Liver (tissue), 9 donors: ENCODE measurements around the gene FAP. TPM values are rescaled to one million over a fixed set of nuclear protein-coding genes. Genes with fewer than 3 reads are reported as not detected.

Experiments used
- DNase-seq: peaks from one replicate; pipeline ENCODE4 v3.0.0-alpha.2; 2017; ENCODE audit warnings: low spot score
- H3K27ac ChIP-seq, 2 donors: one replicate each; pipeline ENCODE4 v1.7.0; 2013; ENCODE audit warnings: inconsistent platforms in 2 of 2, low read length in 2 of 2, control low read depth in 1 of 2, low read depth in 1 of 2, mild to moderate bottlenecking in 1 of 2
- H3K27me3 ChIP-seq, 4 donors: one replicate each; pipeline versions ENCODE4 v1.6.1 to v1.7.0; 2013; ENCODE audit warnings: low read length in 3 of 4, inconsistent platforms in 1 of 4, mild to moderate bottlenecking in 1 of 4, moderate library complexity in 1 of 4; ENCODE audit not compliant: control insufficient read depth in 4 of 4, insufficient read depth in 4 of 4
- H3K36me3 ChIP-seq, 4 donors: one replicate each; pipeline versions ENCODE4 v1.6.1 to v1.7.0; 2013; ENCODE audit warnings: low read length in 3 of 4, mild to moderate bottlenecking in 3 of 4, low read depth in 1 of 4, moderate library complexity in 1 of 4; ENCODE audit not compliant: control insufficient read depth in 4 of 4, insufficient read depth in 3 of 4
- H3K4me1 ChIP-seq, 4 donors: one replicate each; pipeline versions ENCODE4 v1.6.1 to v1.7.0; 2013; ENCODE audit warnings: low read length in 3 of 4, mild to moderate bottlenecking in 3 of 4, moderate library complexity in 1 of 4; ENCODE audit not compliant: control insufficient read depth in 4 of 4, insufficient read depth in 4 of 4
- H3K4me3 ChIP-seq, 3 donors: one replicate each; pipeline versions ENCODE4 v1.6.1 to v1.7.0; 2013; ENCODE audit warnings: low read length in 3 of 3, control low read depth in 1 of 3, low read depth in 1 of 3, mild to moderate bottlenecking in 1 of 3
- H3K9ac ChIP-seq, 2 donors: one replicate each; pipeline ENCODE4 v1.7.0; 2013; ENCODE audit warnings: low read length in 2 of 2, mild to moderate bottlenecking in 2 of 2, moderate library complexity in 2 of 2, control low read depth in 1 of 2, low read depth in 1 of 2
- H3K9me3 ChIP-seq, 4 donors: one replicate each; pipeline versions ENCODE4 v1.6.1 to v1.7.0; 2013; ENCODE audit warnings: low read length in 3 of 4; ENCODE audit not compliant: control insufficient read depth in 4 of 4
- ATF3 ChIP-seq: IDR thresholded peaks from 2 replicates; pipeline ENCODE4 v1.6.1; 2016; ENCODE audit warnings: antibody characterized with exemption
- CTCF ChIP-seq: fragments of 150-350 bp; IDR thresholded peaks from 2 replicates; pipeline ENCODE4 v1.5.1; 2017; ENCODE audit warnings: improper control_type of control experiment, low read depth, low read length; ENCODE audit not compliant: missing input control
- EGR1 ChIP-seq, 2 donors: IDR thresholded peaks; 2 replicates each; pipeline ENCODE4 v1.6.1; 2016 to 2018; ENCODE audit warnings: antibody characterized with exemption in 2 of 2, low read depth in 2 of 2
- FOXA1 ChIP-seq: IDR thresholded peaks from 2 replicates; pipeline ENCODE4 v1.6.1; 2016; ENCODE audit warnings: antibody characterized with exemption
- FOXA2 ChIP-seq: IDR thresholded peaks from 2 replicates; pipeline ENCODE4 v1.6.1; 2016; ENCODE audit warnings: antibody characterized with exemption
- GABPA ChIP-seq, 2 donors: IDR thresholded peaks in 1 of 2; conservative IDR thresholded peaks in 1 of 2; 2 replicates each; pipeline ENCODE4 v1.6.1; 2016; ENCODE audit warnings: antibody characterized with exemption in 2 of 2, mild to moderate bottlenecking in 1 of 2, moderate library complexity in 1 of 2
- HNF4A ChIP-seq, 2 donors: conservative IDR thresholded peaks; 2 replicates each; pipeline ENCODE4 v1.6.1; 2016; ENCODE audit warnings: antibody characterized with exemption in 2 of 2, mild to moderate bottlenecking in 2 of 2
- HNF4G ChIP-seq: IDR thresholded peaks from 2 replicates; pipeline ENCODE4 v1.6.1; 2016; ENCODE audit warnings: antibody characterized with exemption
- JUND ChIP-seq, 2 donors: IDR thresholded peaks; 2 replicates each; pipeline ENCODE4 v1.6.1; 2016; ENCODE audit warnings: antibody characterized with exemption in 2 of 2
- MAX ChIP-seq: IDR thresholded peaks from 2 replicates; pipeline ENCODE4 v1.6.1; 2016; ENCODE audit warnings: antibody characterized with exemption
- NR2F2 ChIP-seq: IDR thresholded peaks from 2 replicates; pipeline ENCODE4 v1.6.1; 2016; ENCODE audit warnings: antibody characterized with exemption
- RAD21 ChIP-seq, 2 donors: IDR thresholded peaks; 2 replicates each; pipeline ENCODE4 v1.6.1; 2016; ENCODE audit warnings: antibody characterized with exemption in 2 of 2, mild to moderate bottlenecking in 2 of 2
- REST ChIP-seq: IDR thresholded peaks from 2 replicates; pipeline ENCODE4 v1.6.1; 2016; ENCODE audit warnings: antibody characterized with exemption, mild to moderate bottlenecking
- RXRA ChIP-seq, 2 donors: IDR thresholded peaks; 2 replicates each; pipeline ENCODE4 v1.6.1; 2017 to 2018; ENCODE audit warnings: antibody characterized with exemption in 2 of 2, mild to moderate bottlenecking in 1 of 2
- SP1 ChIP-seq: IDR thresholded peaks from 2 replicates; pipeline ENCODE4 v1.6.1; 2018; ENCODE audit warnings: antibody characterized with exemption, mild to moderate bottlenecking
- TAF1 ChIP-seq: conservative IDR thresholded peaks from 2 replicates; pipeline ENCODE4 v1.6.1; 2016; ENCODE audit warnings: antibody characterized with exemption, mild to moderate bottlenecking
- YY1 ChIP-seq: IDR thresholded peaks from 2 replicates; pipeline ENCODE4 v1.6.1; 2016; ENCODE audit warnings: antibody characterized with exemption, mild to moderate bottlenecking
- ZBTB33 ChIP-seq: IDR thresholded peaks from 2 replicates; pipeline ENCODE4 v1.6.1; 2016; ENCODE audit warnings: antibody characterized with exemption
- WGBS: extraction: QIAGEN DNeasy Blood & Tissue Kit; methylation state at CpG from one replicate; pipeline ENCODE4 v1.1.7; 2013; 5-methylcytosine and 5-hydroxymethylcytosine counted together
- polyA plus RNA-seq, 2 donors: library from polyadenylated mRNA; stranded (reverse) in 1 of 2; unstranded in 1 of 2; fragments of 200-250 nt in 1 of 2; fragments of >200 nt in 1 of 2; fragmentation: Nextera tagmentation in 1 of 2; extraction: Ambion mirVana in 1 of 2; gene quantifications; one replicate each; pipeline versions ENCODE4 v1.2.1 to v1.2.3, GENCODE V29; 2013 to 2015
- total RNA-seq, 2 donors: library from RNA; depleted of rRNA; stranded (reverse); fragments of >200 nt; gene quantifications; one replicate each; pipeline ENCODE4 v1.2.3, GENCODE V29; 2014
- donor health status: healthy.
- donor health status: healthy.
- donor health status: healthy.
- donor health status: healthy.
- donor health status: healthy.

Gene FAP
- total and polyA plus RNA-seq, 4 donors, result 0.10 to 0.42 (median 0.23) TPM

- TF ChIP-seq YY1, result no peak
- TF ChIP-seq REST, result no peak
- TF ChIP-seq ZBTB33, result no peak
- no peak for TF ChIP-seq GABPA (IDR thresholded peaks at IDR 0.05 in 1 of 2, conservative IDR thresholded peaks at IDR 0.05 in 1 of 2)
- H3K9ac ChIP-seq, result no peak overlapping the region
- DNase-seq, result no peak
These were observed 93.8 kb downstream of the FAP start for GRCh38 chr2:162149466-162149865.

GRCh38 chr2:162148956-162149355 lies 94.3 kb downstream of the FAP start:
- H3K36me3 ChIP-seq, result no peaks in the 10 kb centered on the region
- H3K27ac ChIP-seq, result no peak overlapping the region
- peaks cover 0 to 8% (median 0%) of the 10 kb centered on the region in 4 donors for H3K27me3 ChIP-seq
- WGBS, result 68% methylated on average over 3 of the region's 3 CpGs
- DNase-seq, result no peak
- TF ChIP-seq YY1, result no peak
- TF ChIP-seq RAD21 (IDR thresholded peaks at IDR 0.05), result no peak
- TF ChIP-seq ATF3, result no peak
- no peak for TF ChIP-seq GABPA (IDR thresholded peaks at IDR 0.05 in 1 of 2, conservative IDR thresholded peaks at IDR 0.05 in 1 of 2)
- TF ChIP-seq JUND (IDR thresholded peaks at IDR 0.05), result no peak
- TF ChIP-seq EGR1 (IDR thresholded peaks at IDR 0.05; ENCODE audit: low read depth in 2 of 2), result no peak
- TF ChIP-seq TAF1, result no peak
- no peak for TF ChIP-seq NR2F2
- no peak for TF ChIP-seq MAX
- TF ChIP-seq CTCF, result no peak
- no peak for TF ChIP-seq FOXA2
- no peak for TF ChIP-seq ZBTB33
- no peak for TF ChIP-seq RXRA (IDR thresholded peaks at IDR 0.05)
- TF ChIP-seq REST, result no peak
- no peak for TF ChIP-seq FOXA1
- no peak for TF ChIP-seq HNF4G
- no peak for TF ChIP-seq SP1
- TF ChIP-seq HNF4A (conservative IDR thresholded peaks at IDR 0.05), result no peak
- no peak overlapping the region for H3K9ac ChIP-seq
- no peaks in the 10 kb centered on the region for H3K4me1 ChIP-seq
- H3K4me3 ChIP-seq, result no peak overlapping the region
- H3K9me3 ChIP-seq, result no peaks in the 10 kb centered on the region

More at GRCh38 chr2:162149466-162149865, 93.8 kb downstream of the FAP start:
- H3K36me3 ChIP-seq, result no peaks in the 10 kb centered on the region
- no peak overlapping the region for H3K27ac ChIP-seq
- peaks cover 0 to 8% (median 0%) of the 10 kb centered on the region in 4 donors for H3K27me3 ChIP-seq
- no peaks in the 10 kb centered on the region for H3K4me1 ChIP-seq
- WGBS, result 81% methylated on average over 2 of the region's 2 CpGs
- no peaks in the 10 kb centered on the region for H3K9me3 ChIP-seq
- H3K4me3 ChIP-seq, result no peak overlapping the region
